Stimulated activated CD4-positive, alpha-beta T cell treated with anti-CD3 and anti-CD28 coated beads, TNF-alpha, amount 100 ng/mL, for 4 hours (primary cell): ENCODE data around the gene PCDHGA4.
"Not testable (repeated sequence)": the region's sequence is repeated elsewhere in the genome, so short reads cannot be mapped to it uniquely, and the experiment has no call there.

Experiments used
- DNase-seq, 3 experiments: peaks; one replicate each; pipeline ENCODE4 v3.0.0-alpha.2; 2020; ENCODE audit warnings: low read depth in 3 of 3

The PCDHGA4 gene

GRCh38 chr5:141349917-141350619, 4.8 kb upstream of the PCDHGA4 start, which contains the start of gene PCDHGB1:
Gene PCDHGB1, plus strand, starts transcription at chr5:141350099. Its CDS starts 162 bp downstream, at chr5:141350261.
- no peak for DNase-seq

- no peak for DNase-seq
Measured at GRCh38 chr5:141351591-141351990, 3.2 kb upstream of the PCDHGA4 start.

- DNase-seq: no peak
Measured at GRCh38 chr5:141355641-141356040, 820 bp downstream of the PCDHGA4 start.

- no peak for DNase-seq
Measured at GRCh38 chr5:141356133-141356532, 1.3 kb downstream of the PCDHGA4 start.

- DNase-seq: no peak
Measured at GRCh38 chr5:141356950-141357349, 2.1 kb downstream of the PCDHGA4 start.

- no peak for DNase-seq
Measured at GRCh38 chr5:141359790-141360426, 5.1 kb downstream of the PCDHGA4 start, which contains the start of gene PCDHGB2. Gene PCDHGB2, plus strand, starts transcription at chr5:141359994. Its CDS starts 142 bp downstream, at chr5:141360136.

- DNase-seq: no peak
Measured at GRCh38 chr5:141360685-141361084, 5.9 kb downstream of the PCDHGA4 start.

- DNase-seq: no peak
Measured at GRCh38 chr5:141362719-141363118, 7.9 kb downstream of the PCDHGA4 start.

- no peak for DNase-seq
Measured at GRCh38 chr5:141363952-141364660, 9.3 kb downstream of the PCDHGA4 start, which contains the start of gene PCDHGA5. Gene PCDHGA5, plus strand, starts transcription at chr5:141364162. Its CDS starts 169 bp downstream, at chr5:141364331.

GRCh38 chr5:141366016-141366896, 11.4 kb downstream of the PCDHGA4 start:
- no peak for DNase-seq

GRCh38 chr5:141369994-141370848, 15.4 kb downstream of the PCDHGA4 start, which contains the start of gene PCDHGB3:
Gene PCDHGB3, plus strand, starts transcription at chr5:141370242. Its CDS starts 153 bp downstream, at chr5:141370395.
- no peak for DNase-seq

GRCh38 chr5:141371572-141372475, 17.0 kb downstream of the PCDHGA4 start:
- DNase-seq: no peak

- no peak for DNase-seq
Measured at GRCh38 chr5:141373673-141374317, 19.0 kb downstream of the PCDHGA4 start, which contains the start of gene PCDHGA6. Gene PCDHGA6, plus strand, starts transcription at chr5:141373891. Its CDS starts 193 bp downstream, at chr5:141374084.

GRCh38 chr5:141374627-141375026, 19.8 kb downstream of the PCDHGA4 start:
- DNase-seq: no peak

GRCh38 chr5:141375444-141376155, 20.8 kb downstream of the PCDHGA4 start:
- not testable (repeated sequence) for DNase-seq

- no peak for DNase-seq
Measured at GRCh38 chr5:141382469-141383294, 27.9 kb downstream of the PCDHGA4 start, which contains the start of gene PCDHGA7. Gene PCDHGA7, plus strand, starts transcription at chr5:141382742. Its CDS starts 158 bp downstream, at chr5:141382900.

GRCh38 chr5:141383345-141383744, 28.5 kb downstream of the PCDHGA4 start:
- no peak for DNase-seq
